ENCODE results near the gene DNAH17. TPM values are rescaled to one million over a fixed set of nuclear protein-coding genes. Genes with fewer than 3 reads are reported as not detected.

DNAH17 gene
- total RNA-seq, 2 donors from 2014 or later: not detected

DNA sequence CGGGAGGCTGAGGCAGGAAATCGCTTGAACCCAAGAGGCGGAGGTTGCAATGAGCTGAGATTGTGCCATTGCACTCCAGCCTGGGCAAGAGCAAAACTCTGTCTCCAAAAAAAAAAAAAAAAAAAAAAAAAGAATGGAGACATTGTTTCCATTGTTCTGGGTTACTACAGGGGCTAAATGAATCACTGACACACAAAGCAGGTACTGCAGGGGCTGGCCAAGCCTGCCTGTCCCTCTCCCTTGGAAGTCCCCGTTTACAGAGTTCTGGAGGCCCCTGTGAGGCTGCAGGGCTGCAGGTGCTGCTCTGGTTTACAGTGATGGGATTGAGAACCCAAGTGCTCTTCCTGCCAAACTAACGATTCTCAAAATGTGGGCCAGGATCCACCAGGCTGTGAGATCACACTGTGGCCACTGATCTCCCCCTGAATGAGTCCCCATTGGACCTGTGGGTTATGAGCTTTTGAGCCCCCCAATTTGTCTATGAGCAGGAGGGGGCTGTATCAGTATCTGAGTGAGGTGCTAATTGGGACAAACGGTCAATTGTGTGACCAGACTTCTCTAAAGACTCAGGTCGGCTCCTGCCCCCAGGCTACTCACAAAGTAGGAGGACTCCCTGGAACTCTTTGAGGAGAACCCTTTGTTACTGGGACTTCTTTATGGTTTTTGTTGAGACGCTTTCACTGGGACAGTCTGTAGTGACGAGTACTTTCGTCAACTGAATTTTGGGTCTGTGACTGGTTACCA lies 39.0 kb downstream of the DNAH17 start:
- intact Hi-C loops (cut with DNase I): no loop called here
- no peaks in the 10 kb centered on the region for H3K9me3 ChIP-seq
- 68% methylated on average over 10 of the region's 10 CpGs for WGBS, 2 donors
- no peaks in the 10 kb centered on the region for H3K27me3 ChIP-seq
- H3K4me3 ChIP-seq: no peak overlapping the region
- no peak overlapping the region for H3K27ac ChIP-seq
- H3K4me1 ChIP-seq: peaks cover 10% of the 10 kb centered on the region
- TF ChIP-seq POLR2A (IDR thresholded peaks at IDR 0.05) (no peak), CTCF (IDR thresholded peaks at IDR 0.05) (no peak)
- ATAC-seq (no peak), DNase-seq (no peak)
- H3K36me3 ChIP-seq (replicated peaks in 1 of 2; ENCODE audit: insufficient read depth in 1 of 2, low read depth in 2 of 2): no peaks in the 10 kb centered on the region

DNA sequence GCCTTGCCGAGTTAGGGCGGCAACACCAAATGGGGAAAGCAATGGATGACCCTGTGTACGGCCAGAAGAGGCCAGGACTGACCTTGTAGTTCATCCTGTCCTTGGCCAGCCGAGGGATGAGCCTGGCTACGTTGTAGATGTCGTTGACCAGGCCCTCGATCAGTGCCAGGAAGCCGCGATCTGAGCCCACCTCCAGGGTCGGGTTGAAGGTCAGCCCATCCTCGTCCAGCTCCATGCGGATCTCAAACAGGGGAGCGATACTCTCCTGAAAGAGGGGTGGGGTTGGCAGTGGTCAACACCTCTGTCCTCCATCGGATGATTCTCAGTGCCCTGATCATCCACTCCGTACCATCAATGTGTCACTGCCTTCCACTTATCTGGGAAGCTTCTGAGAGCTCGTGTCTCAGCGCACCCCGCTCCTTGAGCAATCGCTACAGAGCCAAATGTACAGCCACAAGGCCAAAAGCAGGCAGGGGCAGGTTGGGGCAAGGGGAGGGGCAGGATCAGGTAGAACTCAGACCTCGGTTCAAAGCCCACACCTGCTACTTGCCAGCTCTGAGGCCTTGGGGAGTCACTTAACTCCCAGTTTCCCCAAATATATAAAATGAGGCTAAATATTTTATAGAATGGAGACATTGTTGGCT lies 39.9 kb downstream of the DNAH17 start:
- DNase-seq (no peak), ATAC-seq (no peak)
- Histone ChIP-seq H3K27me3 (no peaks in the 10 kb centered on the region), H3K4me3 (no peak overlapping the region), H3K36me3 (replicated peaks in 1 of 2; ENCODE audit: insufficient read depth in 1 of 2, low read depth in 2 of 2) (no peaks in the 10 kb centered on the region), H3K4me1 (peaks cover 10% of the 10 kb centered on the region), H3K27ac (no peak overlapping the region), H3K9me3 (no peaks in the 10 kb centered on the region)
- 86 to 92% methylated on average over 11 to 20 of the region's 20 CpGs for WGBS, 2 donors
- TF ChIP-seq CTCF (IDR thresholded peaks at IDR 0.05) (no peak), POLR2A (IDR thresholded peaks at IDR 0.05) (no peak)
- intact Hi-C loops (cut with DNase I): no loop called here

GRCh38 chr17:78535273-78536197 lies 41.7 kb downstream of the DNAH17 start:
- no peak for ATAC-seq
- no peaks in the 10 kb centered on the region for H3K36me3 ChIP-seq (replicated peaks in 1 of 2; ENCODE audit: insufficient read depth in 1 of 2, low read depth in 2 of 2)
- WGBS, 2 donors: 55 to 63% methylated on average over 19 of the region's 19 CpGs
- no peak overlapping the region for H3K27ac ChIP-seq
- DNase-seq: no peak
- intact Hi-C loops (cut with DNase I): no loop called here
- no peak overlapping the region for H3K4me3 ChIP-seq
- H3K9me3 ChIP-seq: no peaks in the 10 kb centered on the region
- TF ChIP-seq CTCF (IDR thresholded peaks at IDR 0.05) (no peak), POLR2A (IDR thresholded peaks at IDR 0.05) (no peak)
- H3K27me3 ChIP-seq: no peaks in the 10 kb centered on the region
- peaks cover 13% of the 10 kb centered on the region for H3K4me1 ChIP-seq

DNA sequence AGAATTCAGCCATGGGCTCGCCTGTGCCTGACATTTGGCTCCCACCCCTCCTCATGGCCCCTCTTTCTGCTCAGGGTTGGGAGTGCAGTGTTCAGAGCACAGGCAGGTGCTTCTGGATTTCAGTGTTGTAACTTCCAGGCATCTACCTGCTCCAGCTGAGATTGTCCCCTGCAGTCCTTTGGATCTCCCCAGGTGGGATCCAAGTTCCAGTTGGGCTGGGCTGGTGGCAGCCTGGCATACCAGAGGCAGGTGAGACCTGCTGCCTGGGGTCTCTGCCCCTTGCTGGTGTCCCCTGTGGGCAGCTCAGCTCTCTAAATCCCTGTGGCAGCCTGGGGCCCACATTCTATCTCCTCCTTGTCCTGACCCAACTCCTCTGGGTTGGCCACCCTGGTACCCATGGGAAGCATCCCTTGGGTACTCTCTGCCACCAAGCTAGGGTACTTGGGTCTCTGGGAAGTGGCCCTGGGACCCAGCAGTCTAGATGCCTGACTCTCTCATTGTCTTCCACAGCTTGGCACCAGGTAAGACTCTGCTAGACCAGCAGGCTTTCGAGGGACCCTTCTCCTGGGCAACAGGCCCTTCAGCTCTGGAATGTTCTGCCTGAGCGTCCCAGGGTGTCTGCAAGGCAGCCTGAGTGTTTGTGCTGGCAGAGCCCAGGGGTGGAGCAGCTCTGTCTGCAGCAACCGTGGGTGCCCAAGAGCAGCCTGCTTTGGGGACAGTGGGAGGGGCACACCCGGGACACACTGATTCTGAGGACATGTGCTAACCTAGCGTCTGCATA lies 42.5 kb downstream of the DNAH17 start:
- Histone ChIP-seq H3K27ac (no peak overlapping the region), H3K36me3 (replicated peaks in 1 of 2; ENCODE audit: insufficient read depth in 1 of 2, low read depth in 2 of 2) (no peaks in the 10 kb centered on the region), H3K4me3 (no peak overlapping the region), H3K9me3 (no peaks in the 10 kb centered on the region), H3K27me3 (no peaks in the 10 kb centered on the region), H3K4me1 (peaks cover 21% of the 10 kb centered on the region)
- DNase-seq (no peak), ATAC-seq (no peak)
- TF ChIP-seq CTCF (IDR thresholded peaks at IDR 0.05): no peak
- no peak for TF ChIP-seq POLR2A (IDR thresholded peaks at IDR 0.05)
- intact Hi-C loops (cut with DNase I): no loop called here
- WGBS, 2 donors: 72 to 73% methylated on average over 2 to 6 of the region's 6 CpGs
